Mesothelial cell of epicardium (in vitro differentiated cells): ENCODE results near the gene TGFBR3. TPM values are rescaled to one million over a fixed set of nuclear protein-coding genes. Genes with fewer than 3 reads are reported as not detected.

Experiments used
- DNase-seq, 2 experiments: peaks; one replicate each; pipeline ENCODE4 v3.0.0; 2021; ENCODE audit warnings: low spot score in 2 of 2; ENCODE audit not compliant: unreplicated experiment in 2 of 2
- H3K27ac Mint-ChIP-seq: 2 replicates; pipeline ENCODE4 v1.8.0; 2021; ENCODE audit warnings: mixed read lengths
- H3K27me3 Mint-ChIP-seq: 2 replicates; pipeline ENCODE4 v1.8.0; 2021; ENCODE audit warnings: low read depth, mixed read lengths
- H3K36me3 Mint-ChIP-seq: 2 replicates; pipeline ENCODE4 v1.8.0; 2021; ENCODE audit warnings: mixed read lengths
- H3K4me1 Mint-ChIP-seq: 2 replicates; pipeline ENCODE4 v1.8.0; 2021; ENCODE audit warnings: mixed read lengths
- H3K4me3 Mint-ChIP-seq: 2 replicates; pipeline ENCODE4 v1.8.0; 2021; ENCODE audit warnings: mild to moderate bottlenecking, moderate library complexity, mixed read lengths
- H3K9me3 Mint-ChIP-seq: 2 replicates; pipeline ENCODE4 v1.8.0; 2021; ENCODE audit warnings: mixed read lengths
- total RNA-seq: library from RNA; stranded (reverse); gene quantifications from 3 replicates; pipeline ENCODE4 v1.2.1, GENCODE V29; 2021
- TF ChIP-seq, protein P1 (sequence below): fragments of 200-600 bp; sonication (generic); IDR thresholded peaks from one replicate; pipeline ENCODE4 v1.5.0; 2021; ENCODE audit warnings: antibody characterized with exemption; ENCODE audit not compliant: unreplicated experiment

TGFBR3 gene
- total RNA-seq, 1 donor from 2014 or later = 20.7 TPM

DNA sequence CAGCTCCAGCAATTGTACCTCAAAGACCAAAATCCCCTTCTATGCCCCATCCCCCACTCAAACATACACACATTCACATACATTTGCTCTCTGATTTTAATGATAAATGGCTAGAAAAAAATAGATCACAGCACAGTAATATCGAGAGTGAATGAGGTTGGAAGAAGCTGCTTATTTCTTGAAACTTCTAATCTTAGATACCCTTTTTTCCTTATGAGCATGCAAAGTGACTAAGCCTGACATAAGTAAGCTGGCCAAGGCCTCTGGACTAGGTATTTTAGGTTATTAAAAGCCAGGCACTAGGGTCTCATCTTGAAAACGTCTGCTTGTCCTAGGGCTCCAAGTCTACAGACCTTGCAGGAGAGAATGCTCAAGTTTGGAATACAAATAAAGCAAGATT, 133.6 kb downstream of the TGFBR3 start:
- no peaks in the 10 kb centered on the region for H3K36me3 Mint-ChIP-seq
- DNase-seq = no peak
- peaks cover 7% of the 10 kb centered on the region for H3K9me3 Mint-ChIP-seq
- H3K27ac Mint-ChIP-seq = no peak overlapping the region
- no peak overlapping the region for H3K4me3 Mint-ChIP-seq
- TF ChIP-seq, protein P1, sequence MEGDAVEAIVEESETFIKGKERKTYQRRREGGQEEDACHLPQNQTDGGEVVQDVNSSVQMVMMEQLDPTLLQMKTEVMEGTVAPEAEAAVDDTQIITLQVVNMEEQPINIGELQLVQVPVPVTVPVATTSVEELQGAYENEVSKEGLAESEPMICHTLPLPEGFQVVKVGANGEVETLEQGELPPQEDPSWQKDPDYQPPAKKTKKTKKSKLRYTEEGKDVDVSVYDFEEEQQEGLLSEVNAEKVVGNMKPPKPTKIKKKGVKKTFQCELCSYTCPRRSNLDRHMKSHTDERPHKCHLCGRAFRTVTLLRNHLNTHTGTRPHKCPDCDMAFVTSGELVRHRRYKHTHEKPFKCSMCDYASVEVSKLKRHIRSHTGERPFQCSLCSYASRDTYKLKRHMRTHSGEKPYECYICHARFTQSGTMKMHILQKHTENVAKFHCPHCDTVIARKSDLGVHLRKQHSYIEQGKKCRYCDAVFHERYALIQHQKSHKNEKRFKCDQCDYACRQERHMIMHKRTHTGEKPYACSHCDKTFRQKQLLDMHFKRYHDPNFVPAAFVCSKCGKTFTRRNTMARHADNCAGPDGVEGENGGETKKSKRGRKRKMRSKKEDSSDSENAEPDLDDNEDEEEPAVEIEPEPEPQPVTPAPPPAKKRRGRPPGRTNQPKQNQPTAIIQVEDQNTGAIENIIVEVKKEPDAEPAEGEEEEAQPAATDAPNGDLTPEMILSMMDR = no peak
- H3K27me3 Mint-ChIP-seq = no peaks in the 10 kb centered on the region
- peaks cover 4% of the 10 kb centered on the region for H3K4me1 Mint-ChIP-seq

DNA sequence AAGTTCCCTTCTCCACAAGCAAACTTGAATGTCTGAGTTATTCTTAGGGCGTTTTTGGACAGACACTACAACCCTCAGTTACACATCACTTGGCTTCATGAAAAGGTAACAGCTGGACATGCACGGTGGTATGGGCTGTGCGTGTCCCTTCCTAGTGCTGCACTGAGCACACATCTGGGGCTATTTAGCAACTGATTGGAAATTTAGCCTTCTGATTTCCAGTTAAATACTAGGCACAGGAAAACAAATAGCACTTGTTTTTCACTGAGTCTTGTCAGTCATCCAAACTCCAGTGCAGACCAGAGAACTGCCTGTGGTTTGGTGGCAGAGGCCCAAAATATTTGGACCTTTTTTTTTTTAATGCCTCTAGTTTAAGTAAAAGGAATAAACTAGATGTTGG, 134.7 kb downstream of the TGFBR3 start:
- H3K36me3 Mint-ChIP-seq = peaks cover 3% of the 10 kb centered on the region
- H3K27me3 Mint-ChIP-seq = no peaks in the 10 kb centered on the region
- DNase-seq = no peak

DNA sequence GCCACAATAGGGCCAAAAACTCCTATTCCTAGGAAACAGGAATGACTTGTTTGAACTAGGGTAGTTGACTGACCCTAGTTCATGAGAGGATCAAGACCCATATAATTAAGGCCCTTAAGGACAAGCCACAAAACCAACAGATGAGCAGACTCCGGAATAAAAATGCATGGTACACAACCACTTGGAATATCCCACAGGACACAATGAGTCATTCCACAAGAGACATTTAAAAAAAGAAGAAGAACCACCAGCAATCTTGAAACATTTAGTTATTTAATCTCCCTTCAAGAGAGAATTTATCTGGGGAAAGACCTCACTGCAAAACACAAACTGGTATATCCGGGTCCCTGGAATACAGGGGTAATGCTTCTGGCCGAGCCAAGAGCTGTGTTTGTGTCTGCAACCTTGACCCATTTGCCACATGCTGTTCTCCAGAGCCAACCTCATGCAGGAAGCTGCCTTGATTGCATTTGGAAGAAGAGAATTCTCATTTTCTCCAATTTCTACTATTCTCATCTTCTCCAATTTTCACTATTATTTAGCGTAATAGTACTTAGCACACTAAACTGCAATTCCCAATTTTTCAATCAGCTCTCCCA, 135.5 kb downstream of the TGFBR3 start:
- Mint-ChIP-seq H3K27ac (no peak overlapping the region), H3K4me1 (peaks cover 8% of the 10 kb centered on the region), H3K4me3 (no peak overlapping the region), H3K36me3 (peaks cover 5% of the 10 kb centered on the region), H3K27me3 (no peaks in the 10 kb centered on the region), H3K9me3 (peaks cover 22% of the 10 kb centered on the region)
- DNase-seq = no peak
- TF ChIP-seq, protein P1 = no peak

More for the DNA sequence above, 134.7 kb downstream of the TGFBR3 start:
- H3K4me1 Mint-ChIP-seq = peaks cover 4% of the 10 kb centered on the region
- TF ChIP-seq, protein P1 = no peak
- H3K4me3 Mint-ChIP-seq = no peak overlapping the region
- no peak overlapping the region for H3K27ac Mint-ChIP-seq
- H3K9me3 Mint-ChIP-seq = peaks cover 17% of the 10 kb centered on the region

DNA sequence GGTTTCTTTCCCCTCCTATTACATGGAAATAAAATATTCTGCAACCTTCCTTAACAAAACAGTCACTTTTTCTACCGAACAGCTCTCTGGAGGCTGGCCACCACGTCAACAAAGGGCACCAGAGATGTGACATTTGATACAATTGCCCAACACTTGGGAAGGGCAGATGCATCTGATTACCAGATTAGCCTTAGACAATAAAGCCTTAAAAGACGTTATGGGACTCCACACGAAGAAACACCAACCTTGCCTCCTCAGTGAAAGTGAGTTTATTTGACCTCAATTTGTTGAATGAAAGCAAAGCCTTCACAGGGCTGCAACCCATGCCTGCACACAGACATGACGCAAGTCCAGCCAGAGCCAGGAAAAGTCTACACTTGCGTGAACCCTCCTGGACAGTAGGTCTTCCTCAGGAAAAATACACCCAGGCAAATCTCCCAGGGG, 136.1 kb downstream of the TGFBR3 start:
- DNase-seq = no peak
- H3K27me3 Mint-ChIP-seq = no peaks in the 10 kb centered on the region
- no peak overlapping the region for H3K4me3 Mint-ChIP-seq
- peaks cover 11% of the 10 kb centered on the region for H3K4me1 Mint-ChIP-seq
- H3K9me3 Mint-ChIP-seq = peaks cover 22% of the 10 kb centered on the region
- no peak overlapping the region for H3K27ac Mint-ChIP-seq
- TF ChIP-seq, protein P1 = no peak
- H3K36me3 Mint-ChIP-seq = peaks cover 5% of the 10 kb centered on the region

DNA sequence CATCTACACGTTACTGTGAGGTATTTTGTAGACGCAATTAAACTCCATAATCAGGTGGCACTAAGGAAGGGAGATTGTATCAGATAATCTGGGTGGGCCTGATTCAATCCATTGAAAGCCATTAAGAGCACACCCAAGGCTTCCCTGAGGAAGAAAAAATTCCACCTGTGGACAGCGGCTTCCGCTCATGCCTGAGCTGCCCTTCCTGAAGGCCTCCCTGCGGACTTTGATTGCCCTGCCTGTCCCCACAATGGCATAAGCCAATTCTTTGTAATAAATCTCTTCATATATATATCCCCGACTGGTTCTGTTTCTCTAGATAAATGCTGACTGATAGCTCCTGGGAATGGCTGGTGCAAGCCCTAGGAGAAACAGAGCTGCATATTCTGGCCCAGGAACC, 138.3 kb downstream of the TGFBR3 start:
- Mint-ChIP-seq H3K27ac (no peak overlapping the region), H3K27me3 (no peaks in the 10 kb centered on the region), H3K4me1 (peaks cover 15% of the 10 kb centered on the region), H3K9me3 (peaks cover 22% of the 10 kb centered on the region), H3K4me3 (no peak overlapping the region), H3K36me3 (peaks cover 5% of the 10 kb centered on the region)
- TF ChIP-seq, protein P1 = no peak
- DNase-seq = no peak
